CD4-positive, CD25-positive, alpha-beta regulatory T cell (primary cell): ENCODE data around the gene UBE2G2. TPM values are rescaled to one million over a fixed set of nuclear protein-coding genes. Genes with fewer than 3 reads are reported as not detected.

Source experiments
- ATAC-seq, 2 donors: fragments of 150-1000 bp; cut with Tn5 transposase; one replicate each; pipeline ENCODE4 v1.10.0; 2021; ENCODE audit warnings: low read depth in 2 of 2, moderate number of reproducible peaks in 2 of 2, moderate library complexity in 1 of 2
- DNase-seq, 3 donors: peaks; one replicate each; pipeline versions ENCODE4 v3.0.0 to v3.0.0-alpha.2; 2012 to 2022; ENCODE audit warnings: mixed read lengths in 1 of 3
- H3K27ac ChIP-seq: one replicate; pipeline ENCODE4 v1.7.0; 2013; ENCODE audit warnings: mild to moderate bottlenecking, low read length; ENCODE audit not compliant: insufficient read depth, poor library complexity, severe bottlenecking
- H3K27me3 ChIP-seq: one replicate; pipeline ENCODE4 v1.7.0; 2013; ENCODE audit warnings: low read length; ENCODE audit not compliant: control insufficient read depth, insufficient read depth
- H3K36me3 ChIP-seq: one replicate; pipeline ENCODE4 v1.7.0; 2013; ENCODE audit warnings: mild to moderate bottlenecking, low read length, moderate library complexity; ENCODE audit not compliant: control insufficient read depth, insufficient read depth
- H3K4me1 ChIP-seq: 2 replicates; pipeline ENCODE4 v1.7.0; 2013; ENCODE audit warnings: mild to moderate bottlenecking, low read length; ENCODE audit not compliant: insufficient read depth, control insufficient read depth, poor library complexity, severe bottlenecking
- H3K4me3 ChIP-seq: one replicate; pipeline ENCODE4 v1.7.0; 2013; ENCODE audit warnings: low read depth, mild to moderate bottlenecking, low read length, moderate library complexity
- H3K9me3 ChIP-seq, 2 experiments: 1 replicate in 1 of 2; 2 replicates in 1 of 2; pipeline ENCODE4 v1.7.0; 2013; ENCODE audit warnings: low read length in 2 of 2, mild to moderate bottlenecking in 1 of 2, moderate library complexity in 1 of 2; ENCODE audit not compliant: control insufficient read depth in 2 of 2
- H3K27ac Mint-ChIP-seq, 3 donors: one replicate each; pipeline ENCODE4 v1.8.0; 2020 to 2022; ENCODE audit warnings: mild to moderate bottlenecking in 3 of 3, mixed read lengths in 3 of 3, moderate library complexity in 2 of 3
- H3K27me3 Mint-ChIP-seq: one replicate; pipeline ENCODE4 v1.8.0; 2022; ENCODE audit warnings: mild to moderate bottlenecking, mixed read lengths
- H3K36me3 Mint-ChIP-seq: one replicate; pipeline ENCODE4 v1.8.0; 2020; ENCODE audit warnings: mixed read lengths
- H3K4me1 Mint-ChIP-seq, 4 donors: one replicate each; pipeline ENCODE4 v1.8.0; 2020 to 2022; ENCODE audit warnings: mixed read lengths in 4 of 4, mild to moderate bottlenecking in 1 of 4
- H3K4me3 Mint-ChIP-seq, 4 donors: one replicate each; pipeline ENCODE4 v1.8.0; 2020 to 2022; ENCODE audit warnings: mild to moderate bottlenecking in 4 of 4, mixed read lengths in 4 of 4, moderate library complexity in 3 of 4
- H3K9me3 Mint-ChIP-seq, 7 donors: one replicate each; pipeline ENCODE4 v1.8.0; 2020 to 2022; ENCODE audit warnings: mixed read lengths in 7 of 7, mild to moderate bottlenecking in 3 of 7, moderate library complexity in 2 of 7
- polyA plus RNA-seq, 4 donors: library from polyadenylated mRNA; unstranded; fragments of 300-500 nt; fragmentation: Illumina TruSeq; gene quantifications; one replicate each; pipeline ENCODE4 v1.2.3, GENCODE V29; 2021
- total RNA-seq: library from RNA; stranded (reverse); gene quantifications from one replicate; pipeline ENCODE4 v1.2.3, GENCODE V29; 2022

Gene UBE2G2
- total and polyA plus RNA-seq, 5 donors from 2014 or later, result 42.8 to 109 (median 49.1) TPM

- Histone ChIP-seq H3K27me3 (no peaks in the 10 kb centered on the region), H3K4me1 (no peaks in the 10 kb centered on the region), H3K4me3 (no peak overlapping the region), H3K36me3 (peaks cover 47% of the 10 kb centered on the region), H3K27ac (no peak overlapping the region), H3K9me3 (no peaks in the 10 kb centered on the region)
- peaks cover 31% of the 10 kb centered on the region for H3K36me3 Mint-ChIP-seq
- no peaks in the 10 kb centered on the region for H3K9me3 Mint-ChIP-seq
- no peak for DNase-seq
- ATAC-seq, result no peak
- no peaks in the 10 kb centered on the region for H3K27me3 Mint-ChIP-seq
- peaks cover 0 to 24% (median 11%) of the 10 kb centered on the region in 4 donors for H3K4me1 Mint-ChIP-seq
- no peak overlapping the region for H3K4me3 Mint-ChIP-seq
- peak overlapping the region in 1 of 3 donors; percentile 14 for H3K27ac Mint-ChIP-seq
Measured at GRCh38 chr21:44810779-44811178, 9.2 kb upstream of the UBE2G2 start.

- no peaks in the 10 kb centered on the region for H3K9me3 Mint-ChIP-seq
- H3K4me3 Mint-ChIP-seq, result peak overlapping the region in 2 of 4 donors; percentile 4 to 93
- no peak for DNase-seq
- Histone ChIP-seq H3K9me3 (no peaks in the 10 kb centered on the region), H3K27ac (no peak overlapping the region), H3K36me3 (peaks cover 49% of the 10 kb centered on the region), H3K4me3 (no peak overlapping the region), H3K4me1 (peaks cover 15% of the 10 kb centered on the region), H3K27me3 (no peaks in the 10 kb centered on the region)
- no peak overlapping the region for H3K27ac Mint-ChIP-seq
- H3K4me1 Mint-ChIP-seq, result peaks cover 4 to 30% (median 13%) of the 10 kb centered on the region in 4 donors
- no peak for ATAC-seq
- H3K27me3 Mint-ChIP-seq, result no peaks in the 10 kb centered on the region
- peaks cover 28% of the 10 kb centered on the region for H3K36me3 Mint-ChIP-seq
Measured at GRCh38 chr21:44805859-44806258, 4.2 kb upstream of the UBE2G2 start.

GRCh38 chr21:44805226-44805625 is 3.6 kb upstream of the UBE2G2 start:
- no peaks in the 10 kb centered on the region for H3K27me3 ChIP-seq
- H3K27ac Mint-ChIP-seq, result no peak overlapping the region
- DNase-seq (no peak), ATAC-seq (no peak)
- H3K4me1 ChIP-seq, result peaks cover 21% of the 10 kb centered on the region
- H3K4me1 Mint-ChIP-seq, result peaks cover 7 to 31% (median 18%) of the 10 kb centered on the region in 4 donors
- H3K36me3 Mint-ChIP-seq, result peaks cover 26% of the 10 kb centered on the region
- peaks cover 44% of the 10 kb centered on the region for H3K36me3 ChIP-seq
- no peak overlapping the region for H3K4me3 ChIP-seq
- no peaks in the 10 kb centered on the region for H3K9me3 Mint-ChIP-seq
- H3K27me3 Mint-ChIP-seq, result no peaks in the 10 kb centered on the region
- no peaks in the 10 kb centered on the region for H3K9me3 ChIP-seq
- H3K27ac ChIP-seq, result no peak overlapping the region
- peak overlapping the region in 1 of 4 donors; percentile 93 for H3K4me3 Mint-ChIP-seq

GRCh38 chr21:44804762-44805161 is 3.1 kb upstream of the UBE2G2 start:
- H3K36me3 Mint-ChIP-seq, result peaks cover 24% of the 10 kb centered on the region
- Histone ChIP-seq H3K4me3 (no peak overlapping the region), H3K9me3 (no peaks in the 10 kb centered on the region), H3K4me1 (peaks cover 26% of the 10 kb centered on the region), H3K27ac (no peak overlapping the region), H3K27me3 (no peaks in the 10 kb centered on the region), H3K36me3 (peaks cover 41% of the 10 kb centered on the region)
- ATAC-seq (no peak), DNase-seq (no peak)
- H3K4me3 Mint-ChIP-seq, result peak overlapping the region in 2 of 4 donors; percentile 27 to 93
- peaks cover 7 to 33% (median 21%) of the 10 kb centered on the region in 4 donors for H3K4me1 Mint-ChIP-seq
- no peaks in the 10 kb centered on the region for H3K9me3 Mint-ChIP-seq
- no peaks in the 10 kb centered on the region for H3K27me3 Mint-ChIP-seq
- no peak overlapping the region for H3K27ac Mint-ChIP-seq

- peaks cover 20% of the 10 kb centered on the region for H3K36me3 Mint-ChIP-seq
- Histone ChIP-seq H3K4me1 (peaks cover 30% of the 10 kb centered on the region), H3K4me3 (no peak overlapping the region), H3K27me3 (no peaks in the 10 kb centered on the region), H3K9me3 (no peaks in the 10 kb centered on the region), H3K36me3 (peaks cover 32% of the 10 kb centered on the region), H3K27ac (no peak overlapping the region)
- no peak for DNase-seq
- H3K4me3 Mint-ChIP-seq, result peak overlapping the region; percentile 88 to 93 (median 92)
- no peak for ATAC-seq
- no peak overlapping the region for H3K27ac Mint-ChIP-seq
- H3K9me3 Mint-ChIP-seq, result no peaks in the 10 kb centered on the region
- H3K27me3 Mint-ChIP-seq, result no peaks in the 10 kb centered on the region
- H3K4me1 Mint-ChIP-seq, result peaks cover 9 to 39% (median 31%) of the 10 kb centered on the region in 4 donors
Measured at GRCh38 chr21:44803651-44804050, 2.0 kb upstream of the UBE2G2 start.

- no peak for ATAC-seq
Measured at GRCh38 chr21:44802396-44803153, 955 bp upstream of the UBE2G2 start.

GRCh38 chr21:44800971-44801467 is 601 bp downstream of the UBE2G2 start:
- Histone ChIP-seq H3K27ac (peak overlapping the region; percentile 74), H3K4me3 (peak overlapping the region; percentile 85), H3K4me1 (peaks cover 30% of the 10 kb centered on the region), H3K27me3 (no peaks in the 10 kb centered on the region), H3K36me3 (peaks cover 22% of the 10 kb centered on the region), H3K9me3 (no peaks in the 10 kb centered on the region)
- peak overlapping the region; percentile 94 to 98 (median 98) for H3K4me3 Mint-ChIP-seq
- no peaks in the 10 kb centered on the region for H3K9me3 Mint-ChIP-seq
- H3K27me3 Mint-ChIP-seq, result no peaks in the 10 kb centered on the region
- peaks cover 21% of the 10 kb centered on the region for H3K36me3 Mint-ChIP-seq
- DNase-seq (peak in 2 of 3 donors; percentile 42 to 67), ATAC-seq (peak; percentile 53 to 61)
- H3K27ac Mint-ChIP-seq, result peak overlapping the region; percentile 93 to 97 (median 93)
- H3K4me1 Mint-ChIP-seq, result peaks cover 16 to 61% (median 44%) of the 10 kb centered on the region in 4 donors

More at GRCh38 chr21:44802396-44803153, 955 bp upstream of the UBE2G2 start:
- peak overlapping the region; percentile 74 for H3K27ac ChIP-seq
- peaks cover 11 to 48% (median 37%) of the 10 kb centered on the region in 4 donors for H3K4me1 Mint-ChIP-seq
- no peak for DNase-seq
- H3K4me3 ChIP-seq, result peak overlapping the region; percentile 55
- no peaks in the 10 kb centered on the region for H3K9me3 Mint-ChIP-seq
- H3K36me3 Mint-ChIP-seq, result peaks cover 20% of the 10 kb centered on the region
- peak overlapping the region; percentile 63 to 88 (median 87) for H3K27ac Mint-ChIP-seq
- peaks cover 30% of the 10 kb centered on the region for H3K4me1 ChIP-seq
- H3K9me3 ChIP-seq, result no peaks in the 10 kb centered on the region
- H3K27me3 Mint-ChIP-seq, result no peaks in the 10 kb centered on the region
- peak overlapping the region; percentile 88 to 93 (median 92) for H3K4me3 Mint-ChIP-seq
- no peaks in the 10 kb centered on the region for H3K27me3 ChIP-seq
- peaks cover 32% of the 10 kb centered on the region for H3K36me3 ChIP-seq
